GM19452 (cell line): Measurements from ENCODE around the gene MRPS2.
"Not testable (repeated sequence)": the region's sequence is repeated elsewhere in the genome, so short reads cannot be mapped to it uniquely, and the experiment has no call there.

Source experiments
- ATAC-seq: cut with Tn5 transposase; IDR thresholded peaks from one replicate; pipeline ENCODE4 v1.9.1; 2021; ENCODE audit not compliant: unreplicated experiment

Gene MRPS2

GRCh38 chr9:135514342-135515082, 14.0 kb downstream of the MRPS2 start:
- no peak for ATAC-seq

GRCh38 chr9:135515083-135515951, 14.8 kb downstream of the MRPS2 start:
- no peak for ATAC-seq

GRCh38 chr9:135516132-135516860, 15.8 kb downstream of the MRPS2 start:
- no peak for ATAC-seq

GRCh38 chr9:135517407-135517822, 16.9 kb downstream of the MRPS2 start:
- ATAC-seq = no peak

- ATAC-seq = no peak
Observed at GRCh38 chr9:135519179-135519971, 18.9 kb downstream of the MRPS2 start.

GRCh38 chr9:135520916-135521607, 20.6 kb downstream of the MRPS2 start, which contains the start of gene LCN1:
Gene LCN1, plus strand, starts transcription at chr9:135521440. Its CDS starts 58 bp downstream, at chr9:135521498.
- ATAC-seq = no peak

- no peak for ATAC-seq
Observed at GRCh38 chr9:135521608-135522095, 21.2 kb downstream of the MRPS2 start.

- no peak for ATAC-seq
Observed at GRCh38 chr9:135522137-135522877, 21.8 kb downstream of the MRPS2 start.

- no peak for ATAC-seq
Observed at GRCh38 chr9:135522931-135523330, 22.4 kb downstream of the MRPS2 start.

- ATAC-seq = no peak
Observed at GRCh38 chr9:135523521-135524129, 23.1 kb downstream of the MRPS2 start.

GRCh38 chr9:135524130-135524861, 23.8 kb downstream of the MRPS2 start:
- ATAC-seq = no peak

- ATAC-seq = no peak
Observed at GRCh38 chr9:135525241-135526088, 25.0 kb downstream of the MRPS2 start.

- no peak for ATAC-seq
Observed at GRCh38 chr9:135526089-135526729, 25.7 kb downstream of the MRPS2 start.

- no peak for ATAC-seq
Observed at GRCh38 chr9:135526730-135527571, 26.5 kb downstream of the MRPS2 start.

GRCh38 chr9:135528842-135529435, 28.5 kb downstream of the MRPS2 start:
- ATAC-seq = not testable (repeated sequence)
